ENCODE results near the gene PCBP3. TPM values are rescaled to one million over a fixed set of nuclear protein-coding genes. Genes with fewer than 3 reads are reported as not detected.
"Not testable (repeated sequence)": the region's sequence is repeated elsewhere in the genome, so short reads cannot be mapped to it uniquely, and the experiment has no call there.

Gene PCBP3
- total RNA-seq, 1 experiment from 2014 or later = 0.23 TPM

GRCh38 chr21:45814210-45814940, 170.8 kb downstream of the PCBP3 start:
- H3K36me3 ChIP-seq, H3K4me3 ChIP-seq, H3K27me3 ChIP-seq, DNase-seq, H3K9me3 ChIP-seq: not testable (repeated sequence)

GRCh38 chr21:45815781-45816180, 172.3 kb downstream of the PCBP3 start:
- not testable (repeated sequence) for DNase-seq, H3K9me3 ChIP-seq, H3K36me3 ChIP-seq, H3K27me3 ChIP-seq, H3K4me3 ChIP-seq

DNA sequence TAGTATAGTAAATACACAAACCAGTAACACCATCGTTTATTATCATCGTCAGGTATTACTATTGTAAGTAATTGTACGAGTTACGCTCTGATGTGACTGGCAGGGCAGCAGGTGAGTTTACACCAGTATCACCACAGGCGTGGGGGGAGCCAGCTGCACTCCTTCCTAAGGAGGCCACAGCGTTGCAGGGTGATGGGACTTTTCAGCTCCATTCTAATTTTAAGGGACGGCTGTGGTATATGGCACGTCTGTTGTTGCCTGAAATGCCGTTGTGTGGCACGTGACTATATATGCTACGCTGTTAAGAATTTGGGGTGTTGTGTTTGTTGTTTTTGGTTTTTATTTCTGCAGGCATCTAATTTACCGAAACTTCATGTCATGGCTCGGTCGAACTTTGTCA, 173.3 kb downstream of the PCBP3 start:
- no peak for DNase-seq
- Histone ChIP-seq H3K9me3 (peaks cover 8% of the 10 kb centered on the region), H3K27me3 (no peaks in the 10 kb centered on the region), H3K36me3 (no peaks in the 10 kb centered on the region), H3K4me3 (no peak overlapping the region)

- DNase-seq = no peak
- Histone ChIP-seq H3K4me3 (no peak overlapping the region), H3K9me3 (peaks cover 5% of the 10 kb centered on the region), H3K36me3 (no peaks in the 10 kb centered on the region), H3K27me3 (no peaks in the 10 kb centered on the region)
Observed at GRCh38 chr21:45817345-45817744, 173.8 kb downstream of the PCBP3 start.

- peak; percentile 20 for DNase-seq
- Histone ChIP-seq H3K36me3 (no peaks in the 10 kb centered on the region), H3K4me3 (no peak overlapping the region), H3K27me3 (no peaks in the 10 kb centered on the region), H3K9me3 (peaks cover 5% of the 10 kb centered on the region)
Observed at GRCh38 chr21:45818276-45818903, 174.9 kb downstream of the PCBP3 start.

GRCh38 chr21:45818904-45819285, 175.4 kb downstream of the PCBP3 start:
- Histone ChIP-seq H3K27me3 (no peaks in the 10 kb centered on the region), H3K4me3 (no peak overlapping the region)

GRCh38 chr21:45819478-45820170, 176.1 kb downstream of the PCBP3 start:
- H3K9me3 ChIP-seq = no peaks in the 10 kb centered on the region
- DNase-seq = no peak
- no peak overlapping the region for H3K4me3 ChIP-seq
- no peaks in the 10 kb centered on the region for H3K36me3 ChIP-seq
- H3K27me3 ChIP-seq = no peaks in the 10 kb centered on the region; the same call in 1 of the 2 replicates

More at GRCh38 chr21:45818904-45819285, 175.4 kb downstream of the PCBP3 start:
- peaks cover 2% of the 10 kb centered on the region for H3K9me3 ChIP-seq
- H3K36me3 ChIP-seq = no peaks in the 10 kb centered on the region
- peak; percentile 86 for DNase-seq

DNA sequence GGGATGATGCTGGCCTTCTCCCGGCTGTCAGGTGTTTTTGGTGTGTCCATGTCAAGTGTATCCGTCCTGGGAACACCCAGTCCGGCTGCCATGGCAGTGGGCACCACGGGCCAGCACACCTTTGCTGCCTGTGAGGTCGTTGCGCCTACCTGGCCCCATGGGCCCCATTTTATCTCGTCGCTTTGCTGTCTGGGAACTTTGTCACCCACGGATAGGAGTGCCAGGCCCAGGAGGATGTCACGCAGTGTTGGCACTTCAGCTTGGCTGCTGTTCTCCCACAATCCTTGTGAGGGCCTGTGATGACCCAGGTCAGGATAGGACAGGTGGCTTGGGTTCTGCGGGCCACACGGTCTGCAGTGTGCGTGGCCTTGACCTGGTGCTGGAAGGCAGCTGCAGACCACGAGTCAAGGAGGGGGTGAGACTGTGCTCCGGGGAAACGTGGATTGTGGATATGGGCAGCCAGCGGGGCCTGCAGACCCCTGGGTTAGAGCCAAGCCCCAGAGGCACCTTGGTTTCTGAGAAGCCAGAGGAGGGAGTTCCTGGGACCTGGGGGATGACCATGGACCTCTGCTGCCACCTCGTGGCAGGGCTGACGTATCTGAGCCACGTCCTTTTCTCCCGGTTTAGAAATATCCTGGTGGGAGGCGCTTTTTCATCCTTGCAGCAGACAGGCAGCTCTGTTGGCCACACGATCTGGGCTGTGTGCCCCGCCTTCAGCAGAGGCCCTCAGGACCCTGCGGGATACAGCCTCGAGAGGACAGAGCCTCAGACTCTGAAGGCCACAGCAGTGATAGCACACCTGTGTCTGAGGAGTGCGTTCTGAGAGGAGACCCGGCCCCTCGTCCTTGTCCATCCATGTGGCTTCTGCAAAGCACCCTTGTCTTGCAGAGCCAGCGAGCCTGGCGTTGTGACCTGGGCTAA, 176.9 kb downstream of the PCBP3 start:
- peak; percentile 81 for DNase-seq
- Histone ChIP-seq H3K9me3 (no peaks in the 10 kb centered on the region), H3K36me3 (no peaks in the 10 kb centered on the region), H3K4me3 (no peak overlapping the region), H3K27me3 (no peaks in the 10 kb centered on the region; the same call in 1 of the 2 replicates)

- no peaks in the 10 kb centered on the region for H3K36me3 ChIP-seq
- DNase-seq = no peak
- H3K27me3 ChIP-seq = no peaks in the 10 kb centered on the region; the same call in 1 of the 2 replicates
- H3K9me3 ChIP-seq = no peaks in the 10 kb centered on the region
- H3K4me3 ChIP-seq = no peak overlapping the region
Observed at GRCh38 chr21:45821315-45821962, 177.9 kb downstream of the PCBP3 start.

- Histone ChIP-seq H3K9me3 (no peaks in the 10 kb centered on the region), H3K4me3 (no peak overlapping the region), H3K36me3 (no peaks in the 10 kb centered on the region), H3K27me3 (no peaks in the 10 kb centered on the region; the same call in 1 of the 2 replicates)
- DNase-seq = no peak
Observed at GRCh38 chr21:45821998-45822397, 178.5 kb downstream of the PCBP3 start.

- H3K27me3 ChIP-seq = no peaks in the 10 kb centered on the region; the same call in 1 of the 2 replicates
Observed at GRCh38 chr21:45822429-45823099, 179.0 kb downstream of the PCBP3 start.

DNA sequence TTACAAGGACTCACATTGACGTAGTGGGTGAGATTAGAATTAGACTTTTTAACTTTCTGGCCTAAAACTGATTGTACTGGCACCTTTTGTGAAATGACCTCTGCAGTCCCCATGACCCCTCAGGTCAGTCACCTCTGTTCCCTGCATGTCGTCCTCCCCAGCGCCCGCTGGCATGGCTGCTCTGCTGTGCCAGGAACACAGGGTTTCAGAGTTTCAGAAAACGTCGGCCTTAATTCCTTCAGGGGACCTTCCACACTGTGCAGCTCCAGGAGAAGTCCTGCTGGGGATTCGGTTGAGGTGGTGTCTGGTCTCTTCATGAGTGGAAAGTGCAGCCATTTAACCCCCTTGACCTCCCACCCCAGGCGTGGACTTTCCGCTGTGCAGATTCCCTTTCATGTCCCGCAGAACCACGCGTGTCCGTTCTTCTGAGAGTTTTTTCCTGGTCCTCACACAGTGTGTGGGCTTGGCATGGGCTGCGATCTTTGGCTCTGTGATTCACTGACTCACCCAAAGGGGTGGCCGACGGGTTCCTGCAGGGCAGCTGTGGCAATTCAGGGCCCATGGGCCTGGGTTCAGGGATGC, 179.7 kb downstream of the PCBP3 start:
- H3K36me3 ChIP-seq = no peaks in the 10 kb centered on the region
- H3K4me3 ChIP-seq = no peak overlapping the region
- no peaks in the 10 kb centered on the region; the same call in 1 of the 2 replicates for H3K27me3 ChIP-seq
- peak; percentile 58 for DNase-seq
- no peaks in the 10 kb centered on the region for H3K9me3 ChIP-seq

More at GRCh38 chr21:45822429-45823099, 179.0 kb downstream of the PCBP3 start:
- H3K4me3 ChIP-seq = no peak overlapping the region
- H3K9me3 ChIP-seq = no peaks in the 10 kb centered on the region
- no peak for DNase-seq
- no peaks in the 10 kb centered on the region for H3K36me3 ChIP-seq

DNA sequence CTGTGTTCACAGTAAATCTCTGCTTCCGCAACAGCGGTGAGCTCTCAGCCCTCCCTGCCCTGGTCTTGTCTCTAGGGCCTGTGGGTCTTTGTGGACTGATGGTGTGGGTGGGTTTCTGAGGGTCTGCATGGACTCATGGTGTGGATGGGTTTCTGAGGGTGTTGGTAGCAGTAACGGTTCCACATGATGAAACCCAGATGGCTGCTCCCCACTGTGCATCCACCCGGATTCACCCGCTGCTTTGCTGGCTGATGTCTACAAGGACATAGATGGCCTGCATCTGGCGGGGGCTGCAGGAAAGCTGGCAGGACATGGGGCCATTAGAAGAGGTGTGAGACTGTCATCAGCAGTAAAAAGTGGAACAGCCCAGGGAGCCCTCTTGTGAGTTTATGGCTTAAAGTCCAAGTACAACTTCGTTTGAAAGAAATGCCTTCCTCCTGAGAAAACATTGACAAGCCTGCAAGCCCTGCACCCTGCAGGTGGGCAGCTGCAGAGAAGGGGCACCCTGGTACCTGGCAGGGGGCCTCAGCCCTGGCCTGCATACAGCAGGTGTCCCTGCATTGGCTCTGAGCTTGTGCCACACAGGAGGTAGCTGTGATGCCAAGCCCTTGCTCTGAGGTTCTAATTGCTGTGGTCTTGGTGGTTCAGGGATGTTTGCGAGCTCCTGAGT, 181.2 kb downstream of the PCBP3 start:
- no peak for DNase-seq
- Histone ChIP-seq H3K9me3 (no peaks in the 10 kb centered on the region), H3K27me3 (no peaks in the 10 kb centered on the region; the same call in 1 of the 2 replicates), H3K4me3 (no peak overlapping the region), H3K36me3 (no peaks in the 10 kb centered on the region)

DNA sequence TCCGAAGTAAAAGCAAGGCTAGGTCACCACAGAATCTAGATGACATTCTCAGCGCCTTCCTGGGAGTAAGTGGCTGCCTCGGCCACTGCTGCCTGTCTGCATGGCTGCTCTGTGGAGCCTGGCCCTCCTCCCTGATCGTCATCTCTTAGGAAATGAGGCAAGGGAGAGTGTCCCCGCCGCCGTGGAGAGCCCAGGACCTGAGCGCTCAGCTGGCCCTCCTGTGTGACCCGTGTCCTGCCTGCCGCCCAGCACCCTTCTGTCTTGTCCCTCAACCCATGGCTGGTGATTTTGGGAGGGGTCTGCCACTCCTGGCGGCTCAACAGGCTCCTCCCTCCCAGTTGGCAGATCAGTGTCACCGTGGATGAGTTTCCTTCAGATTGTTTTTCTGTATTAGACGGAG, 181.7 kb downstream of the PCBP3 start:
- no peaks in the 10 kb centered on the region for H3K9me3 ChIP-seq
- H3K4me3 ChIP-seq = no peak overlapping the region
- H3K36me3 ChIP-seq = no peaks in the 10 kb centered on the region
- DNase-seq = no peak
- no peaks in the 10 kb centered on the region; the same call in 1 of the 2 replicates for H3K27me3 ChIP-seq
